HG03159 (cell line): ENCODE results near the gene MYO5C.

Experiments used
- ATAC-seq: cut with Tn5 transposase; IDR thresholded peaks from one replicate; pipeline ENCODE4 v1.9.1; 2021; ENCODE audit warnings: mild to moderate bottlenecking, moderate library complexity; ENCODE audit not compliant: unreplicated experiment

Gene MYO5C

DNA sequence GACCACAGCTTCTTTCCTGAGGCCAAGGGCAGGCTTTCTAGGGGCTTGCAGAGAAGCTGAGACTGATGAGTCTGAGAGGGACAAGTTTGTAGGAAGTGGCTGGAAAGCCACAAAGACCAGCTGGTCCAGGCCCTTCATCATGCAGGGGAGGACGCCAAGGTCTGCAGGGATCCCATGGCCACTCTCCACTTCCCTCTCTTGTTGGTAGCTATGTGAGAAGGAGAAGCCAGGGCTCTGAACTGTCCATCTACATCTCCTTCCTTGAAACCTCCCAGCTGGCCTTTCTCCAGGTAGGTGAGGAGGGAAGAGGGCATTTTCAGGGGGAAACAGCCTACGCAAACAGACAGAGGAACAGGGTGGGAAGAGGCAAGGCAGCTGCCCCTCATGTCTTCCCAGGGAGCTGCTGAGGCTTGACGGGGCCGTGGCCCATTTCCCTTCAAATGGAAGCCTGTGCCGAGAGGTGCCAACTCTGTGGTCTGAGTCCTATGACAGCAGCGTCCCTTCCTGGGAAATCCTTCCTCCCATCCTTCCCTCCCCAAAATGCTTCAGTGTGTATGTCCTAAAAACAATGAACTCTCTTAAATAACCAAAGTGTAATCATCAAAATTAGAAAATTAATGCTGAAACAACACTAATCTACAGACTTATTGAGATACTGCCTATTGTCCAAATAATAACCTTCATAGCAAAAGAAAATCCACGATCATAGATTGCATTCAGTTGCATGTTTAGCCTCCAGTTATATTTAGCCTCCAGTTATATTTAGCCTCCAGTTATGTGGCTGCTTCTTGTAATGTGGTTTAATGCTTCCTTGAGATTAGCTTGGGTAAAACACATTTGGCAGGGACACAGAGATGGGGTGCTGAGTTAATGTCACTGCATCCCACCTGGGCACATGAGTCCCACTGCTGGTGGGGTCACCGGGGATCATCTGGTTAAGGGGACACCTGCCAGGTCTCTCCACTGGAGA is 140.4 kb downstream of the MYO5C start:
- ATAC-seq = no peak

DNA sequence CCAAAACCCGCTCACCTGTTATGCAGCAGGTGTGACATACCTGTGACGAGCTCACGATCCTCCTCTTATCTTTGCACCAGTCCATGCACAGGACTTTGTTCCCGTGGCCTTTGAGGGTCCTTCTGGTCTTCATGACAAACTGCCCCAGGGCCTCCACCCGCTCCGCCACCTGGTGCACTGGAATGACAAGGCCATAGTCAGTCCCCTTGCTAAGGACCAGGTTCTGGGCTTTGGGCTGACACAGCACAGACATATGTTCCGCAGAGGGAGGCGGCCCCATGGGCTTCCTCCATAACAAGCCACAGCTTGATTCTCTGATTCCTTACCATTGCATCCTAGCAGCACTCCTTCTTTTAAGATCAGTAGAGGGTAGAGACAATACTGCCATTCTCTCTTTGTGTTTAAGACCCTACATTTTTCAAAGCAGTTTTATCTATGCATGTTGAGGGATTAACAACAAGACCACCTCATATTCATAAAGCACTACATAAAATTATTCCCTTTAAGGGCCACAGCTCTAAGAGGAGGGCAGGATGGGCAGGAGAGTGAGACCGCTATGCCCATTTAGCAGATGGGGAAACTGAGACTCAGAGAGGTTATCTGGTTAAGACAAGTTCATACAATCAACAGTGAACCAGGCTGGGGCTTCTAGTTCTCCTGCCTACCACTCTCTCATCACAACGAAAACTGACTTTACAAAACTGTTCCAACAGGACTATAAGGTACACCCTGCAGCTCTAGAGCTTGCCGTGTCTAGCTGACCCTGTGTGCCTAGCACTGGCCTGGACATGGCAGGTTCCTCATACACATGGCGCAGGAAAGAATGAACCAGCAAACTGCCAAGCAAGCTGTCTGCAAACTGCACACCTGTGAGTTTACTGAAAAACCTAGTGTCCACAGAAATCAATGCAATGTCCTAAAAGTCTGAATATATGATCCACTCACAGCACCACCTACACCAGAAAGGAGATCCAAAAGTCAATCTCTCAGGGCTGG is 141.4 kb downstream of the MYO5C start:
- ATAC-seq = no peak

DNA sequence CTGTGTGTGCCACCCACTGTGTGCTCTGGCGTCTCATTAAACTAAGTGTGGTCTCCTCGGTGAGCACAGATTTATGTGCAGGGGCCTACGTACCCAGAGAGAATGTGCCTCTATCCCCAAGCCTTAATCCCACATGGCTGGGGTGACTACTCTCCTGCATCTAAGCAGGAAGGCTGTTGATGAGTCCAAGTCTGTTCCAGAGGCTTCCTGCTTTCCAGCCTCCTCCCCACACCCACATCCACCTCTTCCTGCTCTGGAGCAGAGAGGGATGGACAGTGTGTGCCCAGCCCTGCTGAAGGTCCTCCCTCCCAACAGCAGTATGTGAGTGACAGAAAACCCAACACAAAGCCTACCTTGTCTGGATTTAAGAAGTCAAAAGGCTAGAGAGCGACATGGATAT is 144.3 kb downstream of the MYO5C start:
- no peak for ATAC-seq

DNA sequence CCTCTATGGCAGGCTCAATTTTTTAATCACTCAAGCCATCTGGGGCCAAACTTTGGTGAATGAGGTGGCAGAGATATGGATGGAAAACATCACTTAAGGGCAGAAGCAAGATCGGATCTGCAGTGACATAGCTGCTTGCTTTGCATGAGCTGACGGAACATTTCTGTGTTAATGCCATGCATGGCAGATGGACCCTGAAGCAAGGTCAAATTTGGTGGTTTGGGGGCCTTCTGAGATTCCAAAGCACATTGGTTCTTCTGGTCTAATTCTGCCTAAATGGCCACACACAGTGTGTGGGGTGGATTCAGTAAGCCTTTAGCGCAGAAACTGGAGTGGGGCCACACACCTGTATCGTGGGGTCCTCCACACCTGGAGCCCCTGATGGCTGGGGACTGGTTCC is 144.7 kb downstream of the MYO5C start:
- no peak for ATAC-seq

DNA sequence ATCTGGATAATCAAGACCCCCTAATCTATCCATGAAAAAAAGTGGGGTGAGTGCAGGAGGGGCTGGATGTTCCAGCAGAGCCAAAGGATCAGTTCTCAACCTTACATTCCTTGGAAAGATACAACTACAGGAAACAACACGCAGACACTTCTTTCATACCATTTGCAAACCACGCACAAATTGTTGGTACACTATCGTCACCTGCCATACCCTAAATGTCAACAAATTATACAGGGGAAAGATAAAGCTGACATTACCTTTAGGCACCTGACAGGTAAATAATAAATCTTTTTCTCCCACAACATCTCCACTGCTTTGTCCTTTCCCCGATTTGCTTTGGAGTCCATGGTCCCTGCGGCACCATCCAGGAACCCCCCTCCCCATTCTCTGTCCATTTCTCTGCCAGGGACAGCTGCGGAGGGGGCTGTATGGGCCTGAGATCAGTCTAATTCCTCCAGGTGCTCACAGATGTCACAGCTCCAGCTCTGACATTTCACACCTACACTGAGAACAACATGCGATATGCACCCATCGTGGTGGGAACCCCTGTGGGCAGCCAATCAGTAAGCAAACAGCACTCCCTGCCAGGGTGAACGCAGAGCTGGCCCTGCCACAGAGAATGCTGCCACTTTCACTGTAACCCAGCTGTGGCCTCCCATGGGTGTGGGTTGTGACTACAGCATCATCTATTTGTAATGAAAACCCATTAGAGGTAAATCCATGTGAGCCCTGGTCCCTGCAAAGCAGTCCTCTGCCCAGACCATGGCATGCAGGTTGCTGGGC is 145.4 kb downstream of the MYO5C start:
- no peak for ATAC-seq

DNA sequence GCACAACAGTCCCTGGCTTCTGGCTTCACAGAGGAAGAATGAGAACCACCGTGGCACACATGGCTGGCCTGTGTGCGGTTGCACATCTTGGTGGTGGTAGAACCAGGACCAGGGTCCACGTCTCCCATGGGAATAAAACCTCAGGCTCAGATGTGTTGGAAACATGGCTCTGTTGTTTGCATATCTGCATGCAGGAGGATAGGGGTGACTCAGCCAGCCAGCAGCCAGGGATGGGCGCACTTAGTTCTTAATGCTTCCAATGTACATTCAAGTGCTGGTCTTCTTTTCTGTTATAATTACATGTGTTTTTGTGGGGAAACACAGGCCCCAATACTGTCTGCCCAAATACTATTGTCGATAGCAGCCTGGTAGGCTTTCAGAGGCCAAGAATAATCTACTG is 147.2 kb downstream of the MYO5C start:
- ATAC-seq = no peak

DNA sequence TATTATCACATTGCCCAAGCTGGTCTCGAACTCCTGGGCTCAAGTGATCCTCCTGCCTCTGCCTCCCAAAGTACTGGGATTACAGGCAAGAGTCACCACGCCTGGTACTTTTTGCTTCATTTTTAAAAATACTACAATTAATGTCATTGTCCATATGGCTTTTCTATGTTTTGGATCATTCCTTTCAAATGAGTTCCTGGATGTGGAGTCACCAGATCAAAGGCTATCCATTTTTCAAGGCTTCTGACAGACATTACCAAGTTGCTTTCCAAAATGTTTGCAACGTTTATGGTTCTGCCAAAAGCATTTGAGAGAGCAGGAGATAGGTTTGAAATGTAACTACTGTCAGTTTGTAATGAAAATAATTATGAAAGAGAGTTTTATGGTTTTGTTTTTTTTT is 148.8 kb downstream of the MYO5C start:
- ATAC-seq = no peak

DNA sequence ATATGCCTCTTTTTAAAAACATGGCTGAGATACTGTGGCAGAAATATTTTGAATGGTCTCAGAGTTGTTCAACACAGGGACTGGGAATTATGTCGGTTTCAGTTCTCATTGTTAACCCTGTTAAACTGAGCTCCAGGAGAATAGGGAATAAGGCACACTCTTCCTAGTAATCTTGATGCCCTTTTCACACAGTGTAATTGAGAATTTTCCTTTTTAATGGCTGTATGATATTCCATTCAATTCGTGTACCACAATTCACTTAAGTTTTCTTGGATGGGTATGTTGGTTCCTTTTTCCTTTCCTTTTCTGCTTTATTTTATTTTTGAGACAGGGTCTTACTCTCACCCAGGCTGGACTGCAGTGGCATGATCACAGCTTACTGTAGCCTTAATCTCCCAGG is 149.3 kb downstream of the MYO5C start:
- ATAC-seq = no peak

DNA sequence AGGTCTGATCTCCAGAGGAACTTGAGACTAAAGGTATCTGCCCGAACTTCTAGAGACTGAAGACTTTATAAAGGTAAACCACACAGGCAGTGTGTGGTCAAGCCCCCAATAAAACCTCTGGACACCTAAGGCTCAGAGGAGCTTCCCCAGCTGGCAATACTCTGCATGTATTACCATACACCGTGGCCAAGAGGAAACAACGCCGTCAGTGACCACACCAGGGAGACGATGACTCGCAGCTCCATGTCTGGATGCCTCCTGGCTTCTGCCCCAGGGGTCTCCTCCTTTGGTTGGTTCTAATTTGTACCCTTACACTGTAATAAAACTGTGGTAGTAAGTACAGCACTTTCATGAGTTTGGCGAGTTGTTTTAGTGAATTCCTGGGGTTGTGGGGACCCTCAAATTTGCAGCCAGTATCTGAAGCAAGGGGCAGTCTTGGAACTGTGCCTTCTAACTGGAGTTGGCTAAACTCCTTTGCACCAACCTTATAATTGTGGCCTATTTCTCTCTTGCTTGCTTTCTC is 150.9 kb downstream of the MYO5C start:
- ATAC-seq = no peak

DNA sequence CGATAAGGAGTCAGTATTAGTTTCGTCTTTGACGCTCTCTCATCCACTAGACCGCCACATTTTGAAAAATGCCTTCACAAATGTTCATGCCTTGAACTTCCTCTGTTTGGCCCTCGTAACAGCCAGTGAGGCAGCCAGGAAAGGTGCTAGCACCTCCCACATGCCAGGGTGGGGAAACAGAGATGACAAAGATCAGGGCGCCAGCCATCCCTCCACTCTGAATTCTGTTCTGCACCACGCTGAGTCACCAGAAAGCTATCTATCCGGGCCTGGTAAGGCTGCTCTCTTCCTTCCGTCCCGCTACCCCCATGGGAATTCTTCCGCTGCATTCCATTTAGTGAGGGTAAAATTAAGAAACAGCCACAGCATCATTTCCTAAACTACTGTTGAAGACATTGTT is 151.7 kb downstream of the MYO5C start:
- no peak for ATAC-seq
